Mesenchymal stem cell (in vitro differentiated cells and primary cell): ENCODE measurements around the gene IGF2BP2.

Experiments used
- DNase-seq: peaks from one replicate; pipeline ENCODE4 v3.0.0-alpha.2; 2013
- H2AFZ ChIP-seq: one replicate; pipeline ENCODE4 v1.6.1; 2013; ENCODE audit warnings: low read depth, mild to moderate bottlenecking, control low read depth, inconsistent platforms, low read length, moderate library complexity
- H2AK5ac ChIP-seq: 2 replicates; pipeline ENCODE4 v1.6.1; 2013; ENCODE audit warnings: low read length, moderate library complexity, mild to moderate bottlenecking, inconsistent platforms; ENCODE audit not compliant: severe bottlenecking
- H2BK120ac ChIP-seq: one replicate; pipeline ENCODE4 v1.6.1; 2013; ENCODE audit warnings: low read depth, mild to moderate bottlenecking, inconsistent platforms, low read length, moderate library complexity
- H2BK12ac ChIP-seq, 2 experiments: one replicate each; pipeline ENCODE4 v1.6.1; 2013; ENCODE audit warnings: inconsistent platforms in 2 of 2, low read length in 2 of 2, mild to moderate bottlenecking in 2 of 2, moderate library complexity in 2 of 2, control low read depth in 1 of 2
- H2BK15ac ChIP-seq: one replicate; pipeline ENCODE4 v1.6.1; 2013; ENCODE audit warnings: mild to moderate bottlenecking, low read depth, inconsistent platforms; ENCODE audit not compliant: poor library complexity, severe bottlenecking
- H2BK5ac ChIP-seq: 2 replicates; pipeline ENCODE4 v1.6.1; 2013; ENCODE audit warnings: low read depth, mild to moderate bottlenecking, low read length, control low read depth, inconsistent platforms; ENCODE audit not compliant: poor library complexity, severe bottlenecking
- H3K14ac ChIP-seq, 2 experiments: one replicate each; pipeline ENCODE4 v1.6.1; 2013; ENCODE audit warnings: inconsistent platforms in 2 of 2, low read length in 2 of 2, control low read depth in 1 of 2, mild to moderate bottlenecking in 1 of 2, moderate library complexity in 1 of 2
- H3K18ac ChIP-seq, 2 experiments: one replicate each; pipeline ENCODE4 v1.6.1; 2013; ENCODE audit warnings: inconsistent platforms in 2 of 2, low read length in 2 of 2, control low read depth in 1 of 2, low read depth in 1 of 2, mild to moderate bottlenecking in 1 of 2
- H3K23ac ChIP-seq, 2 experiments: one replicate each; pipeline ENCODE4 v1.6.1; 2013; ENCODE audit warnings: inconsistent platforms in 2 of 2, low read length in 2 of 2, mild to moderate bottlenecking in 2 of 2, moderate library complexity in 2 of 2, control low read depth in 1 of 2
- H3K27ac ChIP-seq: 2 replicates; pipeline ENCODE4 v1.5.1; 2013; ENCODE audit warnings: mild to moderate bottlenecking, moderate library complexity, low read length, control low read depth, inconsistent platforms; ENCODE audit not compliant: poor library complexity, severe bottlenecking
- H3K27me3 ChIP-seq, 2 experiments: 2 replicates each; pipeline versions ENCODE4 v1.6.1 to v1.7.0; 2013; ENCODE audit warnings: low read length in 2 of 2, mild to moderate bottlenecking in 2 of 2, moderate library complexity in 2 of 2, control low read depth in 1 of 2, inconsistent platforms in 1 of 2; ENCODE audit not compliant: control insufficient read depth in 1 of 2, insufficient read depth in 1 of 2
- H3K36me3 ChIP-seq, 2 experiments: 2 replicates each; pipeline versions ENCODE4 v1.6.1 to v1.7.0; 2013; ENCODE audit warnings: low read length in 2 of 2, control low read depth in 1 of 2, inconsistent platforms in 1 of 2, low read depth in 1 of 2, mild to moderate bottlenecking in 1 of 2; ENCODE audit not compliant: insufficient read depth in 2 of 2, control insufficient read depth in 1 of 2
- H3K4ac ChIP-seq, 2 experiments: one replicate each; pipeline ENCODE4 v1.6.1; 2013; ENCODE audit warnings: inconsistent platforms in 2 of 2, low read length in 2 of 2, mild to moderate bottlenecking in 2 of 2, moderate library complexity in 2 of 2, control low read depth in 1 of 2, low read depth in 1 of 2
- H3K4me1 ChIP-seq: 2 replicates; pipeline ENCODE4 v1.6.1; 2013; ENCODE audit warnings: low read depth, low read length, control low read depth; ENCODE audit not compliant: control insufficient read depth, insufficient read depth
- H3K4me2 ChIP-seq: 2 replicates; pipeline ENCODE4 v1.6.1; 2013; ENCODE audit warnings: low read length, mild to moderate bottlenecking, inconsistent platforms; ENCODE audit not compliant: poor library complexity, severe bottlenecking
- H3K4me3 ChIP-seq, 2 experiments: 2 replicates each; pipeline versions ENCODE4 v1.5.1 to v1.7.0; 2013; ENCODE audit warnings: low read length in 2 of 2, mild to moderate bottlenecking in 2 of 2, control low read depth in 1 of 2, low read depth in 1 of 2; ENCODE audit not compliant: insufficient read depth in 1 of 2
- H3K79me1 ChIP-seq: replicated peaks from 2 replicates; pipeline ENCODE4 v1.6.1; 2013; ENCODE audit warnings: mild to moderate bottlenecking, control low read depth, low read length, inconsistent platforms; ENCODE audit not compliant: poor library complexity, severe bottlenecking
- H3K9ac ChIP-seq: 2 replicates; pipeline ENCODE4 v1.7.0; 2013; ENCODE audit warnings: mild to moderate bottlenecking, low read length, moderate library complexity
- H3K9me3 ChIP-seq: 2 replicates; pipeline ENCODE4 v1.7.0; 2013; ENCODE audit warnings: mild to moderate bottlenecking, low read length; ENCODE audit not compliant: control insufficient read depth
- H4K8ac ChIP-seq: one replicate; pipeline ENCODE4 v1.6.1; 2013; ENCODE audit warnings: inconsistent platforms, mild to moderate bottlenecking, low read length, moderate library complexity
- H4K91ac ChIP-seq: one replicate; pipeline ENCODE4 v1.6.1; 2013; ENCODE audit warnings: mild to moderate bottlenecking, low read length, inconsistent platforms
- WGBS: methylation state at CpG from one replicate; pipeline ENCODE4 v1.1.7; 2013; ENCODE audit warnings: mixed read lengths; 5-methylcytosine and 5-hydroxymethylcytosine counted together

Gene IGF2BP2

DNA sequence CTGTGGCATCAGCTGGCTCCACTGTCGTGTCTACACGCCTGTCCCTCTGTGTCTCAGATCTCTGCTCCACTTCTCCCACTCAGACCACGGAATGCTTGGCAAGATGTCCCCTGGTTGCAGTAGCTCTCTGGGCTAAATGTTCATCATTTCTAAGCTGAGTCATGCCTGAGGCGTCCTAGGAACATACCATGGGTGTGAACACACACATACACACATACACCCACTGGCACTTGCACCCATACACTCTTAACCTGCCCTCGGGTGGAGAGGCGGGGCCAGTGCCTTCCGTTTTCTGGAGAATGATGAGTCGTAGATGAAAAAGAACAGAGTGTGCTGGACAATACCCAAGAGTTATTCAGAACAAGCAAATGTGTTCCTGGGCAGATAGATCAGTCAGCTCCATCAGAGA lies 166.3 kb downstream of the IGF2BP2 start:
- Histone ChIP-seq H2BK5ac (no peak overlapping the region), H3K18ac (peak overlapping the region in 1 of 2 experiments; percentile 93), H3K4me3 (no peak overlapping the region), H3K4me1 (peaks cover 35% of the 10 kb centered on the region), H3K27me3 (no peaks in the 10 kb centered on the region), H3K4ac (peak overlapping the region in 1 of 2 experiments; percentile 49), H2AK5ac (no peak overlapping the region), H2AFZ (no peak overlapping the region), H4K91ac (peak overlapping the region; percentile 41), H3K36me3 (peaks cover 48 to 59% of the 10 kb centered on the region in 2 experiments), H2BK120ac (no peak overlapping the region), H3K9ac (peak overlapping the region; percentile 36), H2BK12ac (peak overlapping the region in 1 of 2 experiments; percentile 80), H3K14ac (peak overlapping the region in 1 of 2 experiments; percentile 57), H2BK15ac (no peak overlapping the region), H3K27ac (peak overlapping the region; percentile 85), H3K9me3 (no peaks in the 10 kb centered on the region), H3K23ac (no peak overlapping the region), H4K8ac (no peak overlapping the region), H3K4me2 (no peak overlapping the region), H3K79me1 (peaks cover 27% of the 10 kb centered on the region)
- DNase-seq, result peak; percentile 96
- 3% methylated on average over 8 of the region's 8 CpGs for WGBS

DNA sequence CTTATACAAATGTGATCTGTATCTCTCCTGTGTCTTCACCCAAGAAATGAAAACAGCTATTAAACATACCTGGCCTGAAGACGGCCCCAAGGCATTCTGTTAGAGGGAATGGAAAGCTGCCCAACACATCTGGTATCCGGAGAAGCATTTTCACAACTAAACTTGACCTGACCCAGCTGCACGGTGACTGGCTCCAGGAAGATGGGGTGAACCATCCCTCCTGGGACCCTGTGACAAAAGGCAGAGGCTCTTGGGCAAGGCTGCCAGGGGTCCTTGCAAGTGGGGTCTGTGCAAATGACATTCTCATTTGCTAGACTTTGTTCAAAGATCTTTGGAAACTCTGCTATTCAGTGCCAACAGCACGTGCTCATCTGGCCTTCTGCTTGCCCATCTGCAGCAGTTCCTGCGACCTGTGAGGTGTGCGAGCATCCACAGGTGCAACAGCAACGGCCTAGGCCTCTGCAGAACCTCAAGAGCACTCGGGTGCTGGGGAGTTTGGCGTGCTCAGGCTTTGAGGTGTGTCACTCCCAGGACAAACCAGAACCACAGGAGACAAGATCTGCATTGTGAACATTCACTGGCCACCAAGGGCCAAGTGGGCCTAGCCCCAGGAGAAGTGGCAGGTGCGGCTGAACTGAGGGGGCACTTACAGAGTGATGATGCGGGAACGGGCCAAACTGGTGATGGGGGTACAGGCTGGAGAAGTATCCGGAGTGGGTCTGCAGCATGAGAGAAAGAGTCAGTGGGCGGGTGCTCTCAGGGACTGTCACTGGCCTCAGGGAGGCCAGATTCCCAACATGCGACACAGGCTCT lies 166.9 kb downstream of the IGF2BP2 start:
- H3K4me1 ChIP-seq, result peaks cover 35% of the 10 kb centered on the region
- peak overlapping the region; percentile 36 for H3K9ac ChIP-seq
- H3K36me3 ChIP-seq, result peaks cover 44 to 60% of the 10 kb centered on the region in 2 experiments
- no peak overlapping the region for H2BK5ac ChIP-seq
- no peaks in the 10 kb centered on the region for H3K9me3 ChIP-seq
- no peak overlapping the region for H4K8ac ChIP-seq
- H2AK5ac ChIP-seq, result peak overlapping the region; percentile 10
- DNase-seq, result no peak
- no peak overlapping the region for H2AFZ ChIP-seq
- peak overlapping the region; percentile 42 to 49 for H3K4ac ChIP-seq
- peaks cover 23% of the 10 kb centered on the region for H3K79me1 ChIP-seq
- H2BK12ac ChIP-seq, result peak overlapping the region in 1 of 2 experiments; percentile 80
- H3K4me3 ChIP-seq, result no peak overlapping the region
- H3K4me2 ChIP-seq, result no peak overlapping the region
- H3K14ac ChIP-seq, result peak overlapping the region in 1 of 2 experiments; percentile 66
- peak overlapping the region; percentile 41 for H4K91ac ChIP-seq
- H3K23ac ChIP-seq, result peak overlapping the region in 1 of 2 experiments; percentile 75
- peak overlapping the region in 1 of 2 experiments; percentile 93 for H3K18ac ChIP-seq
- 87% methylated on average over 15 of the region's 15 CpGs for WGBS
- H2BK120ac ChIP-seq, result no peak overlapping the region
- H2BK15ac ChIP-seq, result no peak overlapping the region
- no peaks in the 10 kb centered on the region for H3K27me3 ChIP-seq
- peak overlapping the region; percentile 85 for H3K27ac ChIP-seq

DNA sequence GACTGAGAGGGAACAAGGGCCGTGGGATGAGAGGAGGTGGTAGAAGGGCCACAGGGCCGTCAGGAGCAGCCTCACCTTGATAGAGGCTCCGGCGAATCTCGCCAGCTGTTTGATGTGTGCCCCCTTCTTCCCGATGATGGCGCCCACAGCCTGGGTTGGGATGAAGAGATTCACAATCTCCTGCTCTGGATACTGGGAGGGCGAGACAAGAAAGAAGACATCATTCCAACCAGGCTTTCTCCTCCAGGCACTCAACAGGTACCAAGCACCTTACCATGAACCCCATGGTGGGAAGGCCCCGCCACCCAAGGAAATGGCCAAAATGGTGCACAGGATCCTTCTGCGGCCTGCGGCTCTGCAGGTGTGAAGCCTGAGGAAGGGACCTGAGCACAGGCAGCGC lies 167.6 kb downstream of the IGF2BP2 start:
- Histone ChIP-seq H3K79me1 (peaks cover 28% of the 10 kb centered on the region), H2AFZ (no peak overlapping the region), H3K23ac (no peak overlapping the region), H2BK15ac (no peak overlapping the region), H3K18ac (peak overlapping the region; percentile 42 to 79), H3K9ac (peak overlapping the region; percentile 73), H4K8ac (peak overlapping the region; percentile 29), H3K27ac (peak overlapping the region; percentile 85), H3K4me3 (no peak overlapping the region), H2BK120ac (peak overlapping the region; percentile 56), H3K4me2 (no peak overlapping the region), H3K14ac (peak overlapping the region in 1 of 2 experiments; percentile 13), H2BK12ac (peak overlapping the region in 1 of 2 experiments; percentile 60), H3K4me1 (peaks cover 35% of the 10 kb centered on the region), H3K27me3 (no peaks in the 10 kb centered on the region), H3K36me3 (peaks cover 48 to 64% of the 10 kb centered on the region in 2 experiments), H2AK5ac (peak overlapping the region; percentile 63), H4K91ac (peak overlapping the region; percentile 22), H2BK5ac (no peak overlapping the region), H3K4ac (peak overlapping the region; percentile 12 to 76), H3K9me3 (no peaks in the 10 kb centered on the region)
- no peak for DNase-seq
- 98% methylated on average over 12 of the region's 12 CpGs for WGBS

DNA sequence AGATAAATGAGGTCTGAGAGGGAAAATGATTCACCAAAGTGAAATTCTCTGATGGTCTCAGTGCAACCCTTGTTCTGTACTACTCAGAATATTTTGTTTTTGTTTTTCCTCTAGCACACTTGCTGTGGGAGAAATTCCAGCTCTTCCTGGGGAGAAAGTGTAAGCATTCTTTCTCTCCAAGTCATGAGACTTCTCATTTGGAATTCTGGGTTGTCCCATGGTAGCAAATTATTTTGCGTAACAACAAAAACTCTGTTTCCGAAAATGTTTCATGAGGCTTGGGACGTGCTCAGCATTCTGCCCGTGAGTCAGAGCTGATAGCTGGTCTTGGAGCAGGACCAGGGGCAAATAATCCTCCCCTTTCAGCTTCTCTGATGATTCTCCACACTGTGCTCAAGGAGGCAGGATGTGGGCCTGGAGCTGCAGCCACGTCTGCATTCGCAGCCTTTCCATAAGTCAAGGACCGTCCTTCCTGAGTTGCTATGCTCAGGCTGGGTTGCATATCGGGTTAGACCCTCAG lies 168.5 kb downstream of the IGF2BP2 start:
- H2AK5ac ChIP-seq, result no peak overlapping the region
- peak overlapping the region; percentile 73 for H3K9ac ChIP-seq
- no peaks in the 10 kb centered on the region for H3K27me3 ChIP-seq
- H3K79me1 ChIP-seq, result peaks cover 32% of the 10 kb centered on the region
- H3K9me3 ChIP-seq, result no peaks in the 10 kb centered on the region
- H2BK15ac ChIP-seq, result no peak overlapping the region
- 4% methylated on average over 6 of the region's 8 CpGs for WGBS
- H3K23ac ChIP-seq, result no peak overlapping the region
- H2BK120ac ChIP-seq, result no peak overlapping the region
- H3K4ac ChIP-seq, result no peak overlapping the region
- peak; percentile 96 for DNase-seq
- H4K8ac ChIP-seq, result no peak overlapping the region
- no peak overlapping the region for H3K18ac ChIP-seq
- H2BK12ac ChIP-seq, result no peak overlapping the region
- no peak overlapping the region for H2BK5ac ChIP-seq
- peak overlapping the region; percentile 85 for H3K27ac ChIP-seq
- H3K4me3 ChIP-seq, result no peak overlapping the region
- no peak overlapping the region for H4K91ac ChIP-seq
- no peak overlapping the region for H2AFZ ChIP-seq
- H3K4me1 ChIP-seq, result peaks cover 33% of the 10 kb centered on the region
- H3K4me2 ChIP-seq, result no peak overlapping the region
- peaks cover 53 to 66% of the 10 kb centered on the region in 2 experiments for H3K36me3 ChIP-seq
- no peak overlapping the region for H3K14ac ChIP-seq
